Middle frontal gyrus (tissue), 1 donor: ENCODE measurements around the gene PRDM5.

ENCODE experiments used
- DNase-seq: peaks from one replicate; pipeline ENCODE4 v3.0.0-alpha.2; 2015; ENCODE audit warnings: low spot score; ENCODE audit errors: extremely low spot score

The PRDM5 gene

DNA sequence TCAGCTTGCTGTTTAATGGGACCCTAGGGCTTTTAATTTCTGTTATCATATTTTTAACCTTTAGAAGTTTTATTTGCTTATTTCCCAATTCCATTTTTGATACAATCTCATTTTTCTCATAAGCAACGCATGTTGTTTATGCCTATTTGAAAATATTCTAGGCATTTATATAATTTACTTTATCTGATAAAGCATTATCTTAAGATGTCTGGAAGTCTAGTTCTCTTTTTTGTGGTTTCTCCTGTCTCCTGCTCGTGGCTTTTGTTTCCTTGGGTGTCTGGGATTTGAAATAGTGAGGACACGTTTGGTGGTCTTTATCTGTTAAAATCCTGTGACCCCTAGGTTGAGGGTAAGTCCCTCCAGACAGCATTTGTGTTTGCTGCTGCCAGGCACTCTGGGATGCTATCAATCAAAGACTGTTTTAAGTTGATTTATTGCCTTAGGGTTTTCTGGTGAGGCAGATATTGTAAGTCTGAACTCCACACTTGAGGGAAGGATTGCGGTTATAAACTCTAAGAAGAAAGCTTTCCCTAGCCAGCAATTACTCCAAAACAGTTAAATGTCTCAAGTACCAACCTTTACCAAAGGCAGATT lies 208.0 kb downstream of the PRDM5 start:
- no peak for DNase-seq

DNA sequence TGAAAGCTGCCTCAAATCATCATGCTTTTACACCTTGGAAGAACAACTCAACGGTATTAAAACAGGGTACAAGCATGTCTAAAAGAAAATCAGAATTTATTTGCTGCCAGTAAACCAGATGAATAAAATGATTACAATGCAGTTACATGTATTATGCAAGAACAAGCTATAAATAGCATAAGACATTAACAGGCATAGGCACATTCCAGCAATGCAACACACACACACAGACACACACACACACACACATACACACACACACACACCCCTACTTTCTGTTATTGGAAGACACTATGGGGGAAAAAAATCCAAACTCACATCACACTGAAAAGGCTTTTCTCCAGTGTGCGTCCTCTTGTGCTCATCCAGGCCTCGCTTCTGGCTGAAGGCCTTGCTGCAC lies 212.5 kb downstream of the PRDM5 start:
- DNase-seq, result no peak

- DNase-seq, result no peak
Observed at GRCh38 chr4:120704538-120704937, 218.0 kb downstream of the PRDM5 start.

- DNase-seq, result no peak
Observed at GRCh38 chr4:120703908-120704307, 218.6 kb downstream of the PRDM5 start.

- no peak for DNase-seq
Observed at GRCh38 chr4:120699354-120699753, 223.2 kb downstream of the PRDM5 start.

DNA sequence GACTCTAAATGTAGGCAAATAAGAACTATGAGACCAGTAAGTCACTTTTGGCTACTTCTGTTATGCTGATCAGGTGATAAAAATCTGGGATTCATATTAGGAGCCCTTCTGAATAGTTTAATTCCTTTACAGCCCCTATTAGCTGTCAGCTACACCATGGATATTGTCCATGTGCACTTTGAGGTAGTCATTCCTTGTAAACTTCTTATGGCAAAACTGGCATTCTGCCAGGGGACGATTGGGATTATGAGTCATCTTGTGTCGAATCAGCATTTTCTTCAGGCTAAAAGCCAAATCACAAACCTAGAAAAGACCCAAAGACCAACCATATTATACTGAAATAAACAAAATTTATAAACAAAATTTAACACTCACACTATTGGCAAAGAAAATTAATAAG lies 227.6 kb downstream of the PRDM5 start:
- DNase-seq, result no peak

- DNase-seq, result no peak
Observed at GRCh38 chr4:120693816-120694215, 228.7 kb downstream of the PRDM5 start.

- DNase-seq, result no peak
Observed at GRCh38 chr4:120692964-120693363, 229.6 kb downstream of the PRDM5 start.

- no peak for DNase-seq
Observed at GRCh38 chr4:120691536-120691935, 231.0 kb downstream of the PRDM5 start.

DNA sequence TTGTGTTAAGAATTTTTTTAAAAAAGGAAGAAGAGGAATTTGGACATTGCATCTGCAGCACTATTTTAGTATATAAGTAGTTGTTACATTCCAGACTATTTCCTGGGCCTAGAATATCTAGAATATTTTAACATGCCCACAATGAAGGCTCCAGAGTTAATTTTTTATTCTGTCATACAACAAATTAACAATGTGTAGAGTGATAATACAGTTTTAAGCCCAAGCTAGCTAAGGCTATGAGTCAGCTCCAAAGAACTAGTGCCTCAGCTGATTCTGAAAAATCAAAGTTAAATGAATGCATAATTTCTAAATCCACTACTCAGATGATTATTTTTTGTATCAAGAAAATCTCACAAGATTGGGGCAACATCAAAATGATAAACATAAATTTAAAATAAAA lies 231.4 kb downstream of the PRDM5 start:
- no peak for DNase-seq

DNA sequence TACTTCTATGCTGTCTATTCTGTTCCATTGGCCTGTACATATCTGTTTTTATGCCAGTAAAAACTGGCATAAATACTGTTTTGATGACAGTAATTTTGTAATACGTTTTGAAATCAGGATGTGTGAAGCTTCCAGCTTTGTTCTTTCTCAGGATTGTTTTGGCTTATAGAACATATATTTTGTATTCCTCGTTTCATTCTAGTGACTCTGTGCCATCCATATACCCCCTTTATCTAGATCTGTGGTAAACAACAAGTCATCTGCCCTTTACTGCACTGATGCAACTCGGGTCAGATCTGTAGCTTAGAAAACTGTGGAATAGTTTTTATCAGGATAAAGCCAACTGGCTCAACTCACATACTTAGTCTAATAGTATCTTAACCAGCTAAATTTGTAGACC lies 233.7 kb downstream of the PRDM5 start:
- no peak for DNase-seq

DNA sequence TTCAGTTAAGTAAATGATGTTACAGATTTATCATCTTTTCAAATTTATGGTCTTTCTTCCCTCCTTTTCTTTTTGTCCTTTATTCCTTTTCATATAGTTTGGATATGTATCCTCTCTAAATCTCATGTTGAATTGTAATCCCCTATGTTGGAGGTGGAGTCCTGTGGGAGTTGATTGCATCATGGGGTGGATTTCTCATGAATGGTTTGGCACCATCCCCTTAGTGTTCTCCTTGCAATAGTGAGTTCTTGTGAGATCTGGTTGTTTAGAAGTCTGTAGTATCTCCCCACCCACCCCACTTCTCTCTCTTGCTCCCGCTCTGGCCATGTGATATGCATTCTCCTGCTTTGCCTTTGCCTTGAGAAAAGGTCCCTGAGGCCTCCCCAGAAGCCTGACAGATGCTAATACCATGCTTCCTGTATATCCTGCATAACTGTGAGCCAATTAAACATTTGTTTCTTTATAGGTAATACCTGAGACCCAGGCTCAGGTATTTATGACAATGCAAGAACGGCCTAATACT lies 236.7 kb downstream of the PRDM5 start:
- no peak for DNase-seq

- DNase-seq, result no peak
Observed at GRCh38 chr4:120683897-120684540, 238.5 kb downstream of the PRDM5 start.

DNA sequence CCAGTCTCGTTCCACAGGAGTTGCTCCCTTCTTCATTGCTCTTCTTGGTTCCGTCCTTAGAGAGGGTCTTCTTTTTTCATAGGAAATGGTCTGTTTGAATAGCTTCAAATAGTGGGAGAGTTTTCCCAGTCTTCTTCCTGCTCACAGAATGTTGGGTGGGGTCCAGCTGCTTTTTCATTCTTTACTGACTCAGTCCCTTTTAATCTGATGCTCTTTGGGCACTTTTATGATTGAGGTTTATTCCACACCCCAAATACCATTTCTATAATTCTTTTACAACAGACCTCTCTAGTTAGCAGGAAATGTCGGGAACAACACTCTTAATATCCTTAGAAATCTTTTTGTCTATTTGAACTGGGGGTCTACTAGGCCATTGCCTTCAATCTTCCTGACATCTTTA lies 239.5 kb downstream of the PRDM5 start:
- DNase-seq, result no peak

GRCh38 chr4:120680647-120681228 lies 241.8 kb downstream of the PRDM5 start:
- DNase-seq, result no peak

- no peak for DNase-seq
Observed at GRCh38 chr4:120673696-120674095, 248.8 kb downstream of the PRDM5 start.

- no peak for DNase-seq
Observed at GRCh38 chr4:120672558-120673147, 249.9 kb downstream of the PRDM5 start.

GRCh38 chr4:120672076-120672475 lies 250.4 kb downstream of the PRDM5 start:
- DNase-seq, result no peak

GRCh38 chr4:120671538-120671937 lies 251.0 kb downstream of the PRDM5 start:
- DNase-seq, result no peak

GRCh38 chr4:120667102-120667501 lies 255.4 kb downstream of the PRDM5 start:
- no peak for DNase-seq

GRCh38 chr4:120664851-120665250 lies 257.7 kb downstream of the PRDM5 start:
- DNase-seq, result no peak

DNA sequence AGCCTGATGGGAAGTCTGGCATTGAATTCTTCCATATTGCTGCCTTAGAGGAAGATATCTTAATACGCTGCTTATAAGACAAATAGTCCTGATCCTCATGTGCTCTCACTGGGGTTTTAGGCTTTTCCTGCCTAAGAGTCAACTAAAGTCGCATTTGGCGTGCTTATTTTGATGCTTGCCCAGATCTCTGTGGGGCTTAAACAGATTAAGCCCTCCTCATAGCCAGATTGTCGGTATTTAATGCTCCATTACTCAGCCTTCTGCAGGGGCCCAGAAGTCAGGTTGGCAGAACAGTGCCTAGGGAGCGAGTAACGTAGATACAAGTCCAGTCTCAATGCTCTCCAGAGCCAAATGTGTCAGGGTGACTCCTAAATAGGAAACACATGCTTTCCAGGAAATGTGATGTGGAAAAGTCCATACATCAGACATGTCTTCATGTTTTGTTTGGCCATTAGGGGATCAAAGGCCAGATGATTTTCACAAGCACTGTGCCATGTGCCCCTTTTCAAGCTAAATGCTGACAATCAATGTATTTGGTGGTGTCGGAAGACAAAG lies 262.8 kb downstream of the PRDM5 start:
- no peak for DNase-seq
